RWPE2 (cell line): ENCODE results near the gene NOTUM.

ENCODE experiments used
- ATAC-seq: fragments of 200-7000 bp; cut with Tn5 transposase; 3 replicates; pipeline ENCODE4 v1.9.1; 2021; ENCODE audit warnings: low read depth
- DNase-seq: peaks from one replicate; pipeline ENCODE4 v3.0.0-alpha.2; 2020; ENCODE audit warnings: low spot score
- H3K27ac ChIP-seq: fragments of 450-650 bp; 2 replicates; pipeline ENCODE4 v1.5.1; 2017; ENCODE audit warnings: mild to moderate bottlenecking; ENCODE audit not compliant: poor library complexity, severe bottlenecking
- H3K27me3 ChIP-seq: fragments of 250-450 bp; sonication (Bioruptor Pico); 2 replicates; pipeline ENCODE4 v1.5.1; 2021; ENCODE audit warnings: mild to moderate bottlenecking, moderate library complexity; ENCODE audit not compliant: insufficient read depth, poor library complexity, severe bottlenecking
- H3K36me3 ChIP-seq: fragments of 250-450 bp; sonication (Bioruptor Pico); 2 replicates; pipeline ENCODE4 v1.5.1; 2020; ENCODE audit warnings: low read depth, mild to moderate bottlenecking, moderate library complexity
- H3K4me1 ChIP-seq: fragments of 250-450 bp; sonication (Bioruptor Pico); 2 replicates; pipeline ENCODE4 v1.5.1; 2021; ENCODE audit warnings: mild to moderate bottlenecking, moderate library complexity; ENCODE audit not compliant: insufficient read depth, poor library complexity, severe bottlenecking
- H3K4me3 ChIP-seq: fragments of 250-450 bp; sonication (Bioruptor Pico); 2 replicates; pipeline ENCODE4 v1.5.1; 2021; ENCODE audit warnings: mild to moderate bottlenecking, moderate library complexity; ENCODE audit not compliant: severe bottlenecking
- H3K9me3 ChIP-seq: fragments of 250-450 bp; sonication (Bioruptor Pico); 2 replicates; pipeline ENCODE4 v1.5.1; 2021; ENCODE audit warnings: mild to moderate bottlenecking, moderate library complexity; ENCODE audit not compliant: severe bottlenecking
- CTCF ChIP-seq: fragments of 450-650 bp; IDR thresholded peaks from one replicate; pipeline ENCODE4 v1.5.1; 2017; ENCODE audit warnings: mild to moderate bottlenecking, moderate library complexity; ENCODE audit not compliant: poor library complexity, severe bottlenecking

NOTUM gene

GRCh38 chr17:81996757-81997441 lies 35.9 kb upstream of the NOTUM start:
- no peak for TF ChIP-seq CTCF
- peaks cover 7% of the 10 kb centered on the region; the same call in 1 of the 2 replicates for H3K36me3 ChIP-seq
- no peak overlapping the region for H3K27ac ChIP-seq
- no peaks in the 10 kb centered on the region for H3K27me3 ChIP-seq
- peaks cover 4% of the 10 kb centered on the region for H3K4me1 ChIP-seq
- H3K4me3 ChIP-seq: no peak overlapping the region
- no peak for ATAC-seq
- DNase-seq: no peak
- no peaks in the 10 kb centered on the region for H3K9me3 ChIP-seq

GRCh38 chr17:81996232-81996756 lies 35.3 kb upstream of the NOTUM start:
- Histone ChIP-seq H3K9me3 (no peaks in the 10 kb centered on the region), H3K4me3 (no peak overlapping the region), H3K27me3 (no peaks in the 10 kb centered on the region), H3K27ac (no peak overlapping the region), H3K4me1 (peaks cover 4% of the 10 kb centered on the region), H3K36me3 (peaks cover 7% of the 10 kb centered on the region; the same call in 1 of the 2 replicates)
- DNase-seq (no peak), ATAC-seq (no peak)
- TF ChIP-seq CTCF: no peak

- no peaks in the 10 kb centered on the region for H3K27me3 ChIP-seq
- TF ChIP-seq CTCF: no peak
- peaks cover 7% of the 10 kb centered on the region; the same call in 1 of the 2 replicates for H3K36me3 ChIP-seq
- H3K4me1 ChIP-seq: peaks cover 4% of the 10 kb centered on the region
- DNase-seq (no peak), ATAC-seq (no peak)
- H3K4me3 ChIP-seq: no peak overlapping the region
- no peaks in the 10 kb centered on the region for H3K9me3 ChIP-seq
- no peak overlapping the region for H3K27ac ChIP-seq
These were observed 34.7 kb upstream of the NOTUM start for GRCh38 chr17:81995463-81996231.

- peaks cover 7% of the 10 kb centered on the region; the same call in 1 of the 2 replicates for H3K36me3 ChIP-seq
- DNase-seq (no peak), ATAC-seq (no peak)
- H3K27me3 ChIP-seq: no peaks in the 10 kb centered on the region
- H3K27ac ChIP-seq: no peak overlapping the region
- H3K9me3 ChIP-seq: no peaks in the 10 kb centered on the region
- no peak overlapping the region for H3K4me3 ChIP-seq
- TF ChIP-seq CTCF: no peak
- H3K4me1 ChIP-seq: peaks cover 4% of the 10 kb centered on the region
These were observed 33.8 kb upstream of the NOTUM start for GRCh38 chr17:81994593-81995462.
